NCI-H2227 (cell line): ENCODE measurements around the gene EPB41L4A.
"Not testable (repeated sequence)": the region's sequence is repeated elsewhere in the genome, so short reads cannot be mapped to it uniquely, and the experiment has no call there.

ENCODE experiments used
- DNase-seq: peaks from one replicate; lab custom pipeline; 2025; ENCODE audit not compliant: unreplicated experiment; lab: John Stamatoyannopoulos, UW

EPB41L4A gene

GRCh38 chr5:112263469-112263868 lies 155.6 kb downstream of the EPB41L4A start:
- DNase-seq = no peak

- no peak for DNase-seq
Measured at GRCh38 chr5:112258571-112258970, 160.5 kb downstream of the EPB41L4A start.

GRCh38 chr5:112257976-112258375 lies 161.1 kb downstream of the EPB41L4A start:
- no peak for DNase-seq

DNA sequence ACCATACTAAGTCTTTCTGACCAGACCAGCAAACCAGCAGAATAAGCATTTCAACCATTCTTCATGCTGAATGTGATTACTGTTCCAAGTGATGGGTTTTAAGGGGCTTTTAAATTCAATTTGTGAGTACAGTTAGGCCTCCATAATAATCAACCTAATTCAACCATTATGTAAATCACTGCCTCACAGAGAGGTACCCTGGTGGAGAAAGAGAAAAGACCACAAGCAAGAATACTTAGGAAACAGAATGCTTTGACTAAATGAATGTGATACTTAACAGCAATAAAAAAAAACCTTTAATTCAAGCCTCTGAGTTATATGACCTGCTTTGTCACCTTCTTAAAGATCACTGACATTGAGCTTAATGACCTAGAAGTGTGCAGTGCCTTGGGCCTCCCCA lies 162.1 kb downstream of the EPB41L4A start:
- DNase-seq = no peak

DNA sequence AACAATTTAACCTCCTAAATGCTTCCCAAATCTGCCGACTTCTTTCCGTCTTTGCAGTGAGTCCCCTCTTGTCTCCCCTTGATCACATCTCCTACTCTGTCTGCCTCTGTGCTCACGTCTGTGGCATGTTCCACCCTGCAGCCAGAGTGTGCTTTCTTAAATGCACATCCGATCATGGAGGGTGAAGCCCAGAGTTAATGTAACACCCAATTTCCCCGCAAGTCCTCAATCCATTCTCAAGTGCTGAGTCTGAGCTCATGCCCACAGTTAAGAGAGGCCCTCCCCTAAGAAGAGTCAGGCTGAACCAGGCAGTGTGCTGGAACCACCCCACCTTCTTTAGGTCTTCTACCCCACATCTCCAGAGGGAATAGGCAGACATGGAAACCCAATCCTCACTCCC lies 164.8 kb downstream of the EPB41L4A start:
- DNase-seq = no peak

DNA sequence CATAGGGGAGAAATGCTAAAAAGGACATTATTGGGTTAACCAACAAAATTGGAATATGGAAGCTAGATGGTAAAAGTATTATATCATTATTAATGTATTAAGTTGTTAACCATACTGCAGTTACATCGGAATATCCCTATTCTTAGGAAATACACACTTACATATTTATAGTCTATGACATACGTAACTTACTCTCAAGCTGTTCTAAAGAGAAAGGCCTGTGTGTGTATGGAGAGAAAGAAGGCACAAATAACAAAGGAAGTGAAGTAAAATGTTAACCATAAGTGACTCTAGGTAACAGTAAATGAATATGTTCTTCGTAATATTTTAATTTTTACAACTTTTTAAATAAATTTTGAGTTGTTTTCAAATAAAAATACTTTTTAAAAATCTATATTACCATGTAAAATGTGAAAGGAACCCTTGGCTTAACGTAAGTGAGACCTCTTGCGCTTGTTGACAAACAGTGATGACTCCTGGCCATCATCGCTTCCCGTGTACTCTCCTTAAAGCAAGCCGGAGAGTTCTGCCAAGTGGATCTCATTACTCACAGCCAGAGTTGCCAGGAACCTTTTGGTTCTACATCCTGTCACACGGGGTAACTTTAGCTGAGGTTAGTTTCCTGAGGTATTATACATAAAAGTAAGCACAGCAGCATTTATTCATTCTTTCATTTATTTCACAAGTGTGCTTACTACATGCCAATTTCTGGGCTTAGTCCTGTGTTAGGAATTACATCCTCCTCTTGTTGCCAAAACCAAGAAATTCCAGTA lies 165.4 kb downstream of the EPB41L4A start:
- no peak for DNase-seq

DNA sequence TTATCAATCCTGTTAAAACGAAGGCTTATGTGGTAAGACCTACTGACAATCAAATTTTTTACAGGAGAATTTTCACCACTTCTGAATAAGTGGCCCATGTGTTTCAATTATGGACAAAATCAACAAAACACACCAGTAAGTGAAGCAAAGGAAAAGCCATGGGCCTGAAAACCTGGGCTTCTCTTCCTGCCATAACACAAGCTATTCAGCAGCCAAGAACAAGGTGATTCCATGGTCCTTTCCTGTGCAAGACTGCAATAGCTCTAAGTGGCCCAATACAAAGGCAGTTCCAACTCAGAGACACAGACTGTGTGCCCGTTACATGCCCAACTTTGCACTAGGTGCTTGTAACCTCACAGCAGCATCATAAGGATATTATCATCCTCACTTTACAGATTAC lies 168.5 kb downstream of the EPB41L4A start:
- DNase-seq = no peak

- peak; percentile 3 for DNase-seq
Measured at GRCh38 chr5:112248623-112249022, 170.5 kb downstream of the EPB41L4A start.

- no peak for DNase-seq
Measured at GRCh38 chr5:112247960-112248359, 171.1 kb downstream of the EPB41L4A start.

DNA sequence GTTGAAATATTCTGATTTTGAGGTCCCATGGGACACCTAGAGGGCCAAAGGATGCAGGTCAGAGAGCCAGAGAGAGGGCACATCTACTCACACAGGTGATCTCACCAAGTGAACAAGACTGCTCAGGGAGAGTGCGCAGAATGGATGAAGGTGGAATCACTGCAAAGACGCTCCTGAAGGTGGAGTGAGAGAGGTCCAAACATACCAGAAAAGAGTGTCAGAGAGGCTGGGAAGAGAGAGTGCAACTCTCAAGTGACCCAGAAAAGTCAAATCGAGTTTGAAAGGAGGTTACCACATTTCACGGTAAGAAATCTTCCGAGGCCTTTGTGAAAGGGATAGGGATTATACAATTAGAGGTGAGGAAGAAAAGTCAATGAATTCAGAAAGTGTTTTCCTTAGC lies 173.4 kb downstream of the EPB41L4A start:
- DNase-seq = no peak

GRCh38 chr5:112239996-112240395 lies 179.1 kb downstream of the EPB41L4A start:
- no peak for DNase-seq

- no peak for DNase-seq
Measured at GRCh38 chr5:112238473-112238872, 180.6 kb downstream of the EPB41L4A start.

GRCh38 chr5:112237456-112237855 lies 181.6 kb downstream of the EPB41L4A start:
- DNase-seq = no peak

DNA sequence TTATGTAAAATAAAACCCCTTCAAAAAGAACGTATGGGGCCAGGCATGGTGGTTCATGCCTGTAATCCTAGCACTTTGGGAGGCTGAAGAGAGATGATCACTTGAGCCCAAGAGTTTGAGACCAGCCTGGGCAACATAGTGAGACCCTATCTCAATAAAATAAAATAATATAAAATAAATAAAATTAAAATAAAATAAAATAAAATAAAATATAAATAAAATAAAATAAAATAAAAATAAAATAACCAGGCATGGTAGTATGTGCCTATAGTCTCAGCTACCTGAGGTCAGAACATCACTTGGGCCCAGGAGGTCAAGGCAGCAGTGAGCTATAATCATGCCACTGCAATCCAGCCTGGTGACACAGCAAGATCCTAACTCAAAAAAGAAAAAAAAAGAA lies 185.1 kb downstream of the EPB41L4A start:
- no peak for DNase-seq

DNA sequence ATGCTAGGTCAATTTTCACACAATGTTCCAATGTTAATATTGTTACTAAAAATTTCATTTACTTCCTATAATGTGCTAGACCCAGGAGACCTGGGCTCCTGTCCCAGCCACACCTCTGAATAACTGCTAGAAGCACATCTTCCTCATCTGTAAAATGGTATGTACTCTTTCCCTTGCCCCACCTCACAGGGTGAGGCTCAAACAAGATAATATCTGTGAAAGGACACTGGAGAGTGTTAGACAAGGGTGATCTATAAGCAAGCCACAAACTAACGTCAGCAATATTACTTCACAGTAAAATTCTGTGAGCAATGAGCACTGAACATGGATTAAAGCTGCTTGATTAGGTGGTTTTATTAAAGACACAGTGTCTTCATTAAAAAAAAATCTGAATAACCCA lies 186.4 kb downstream of the EPB41L4A start:
- no peak for DNase-seq

DNA sequence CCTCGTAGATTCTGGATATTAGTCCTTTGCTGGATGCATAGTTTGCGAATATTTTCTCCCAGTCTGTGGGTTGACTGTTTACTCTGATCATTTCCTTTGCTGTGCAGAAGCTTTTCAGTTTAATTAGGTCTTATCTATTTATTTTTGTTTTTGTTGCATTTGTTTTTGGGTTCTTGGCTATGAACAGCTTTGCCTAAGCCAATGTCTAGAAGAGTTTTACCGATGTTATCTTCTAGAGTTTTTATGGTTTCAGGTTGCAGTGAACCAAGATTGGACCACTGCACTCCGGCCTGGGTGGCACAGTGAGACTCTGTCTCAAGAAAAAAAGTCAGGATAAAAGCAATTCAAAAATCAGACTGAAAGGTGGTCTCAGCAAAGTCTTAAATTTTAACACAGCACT lies 188.5 kb downstream of the EPB41L4A start:
- DNase-seq = no peak

DNA sequence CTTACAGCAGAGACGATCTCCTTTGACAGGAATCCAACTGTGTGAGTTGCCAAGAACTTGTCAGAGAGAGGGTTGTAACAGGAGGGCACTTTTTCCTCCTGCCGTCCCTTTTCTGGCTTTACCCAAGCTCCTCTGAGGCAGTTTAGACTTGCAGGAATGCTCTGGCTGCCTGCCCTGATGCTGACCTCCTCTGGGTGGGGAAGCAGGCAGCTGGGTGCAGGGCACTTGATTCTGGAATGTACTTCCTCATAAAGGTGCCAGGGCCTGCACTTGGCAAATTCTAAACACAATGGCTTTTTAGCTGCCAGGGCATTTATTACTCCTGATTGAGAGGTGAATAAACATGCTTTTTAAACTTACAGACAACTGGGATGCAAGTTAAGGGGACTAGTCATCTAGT lies 190.4 kb downstream of the EPB41L4A start:
- DNase-seq = no peak

- no peak for DNase-seq
Measured at GRCh38 chr5:112227911-112228631, 191.0 kb downstream of the EPB41L4A start.

DNA sequence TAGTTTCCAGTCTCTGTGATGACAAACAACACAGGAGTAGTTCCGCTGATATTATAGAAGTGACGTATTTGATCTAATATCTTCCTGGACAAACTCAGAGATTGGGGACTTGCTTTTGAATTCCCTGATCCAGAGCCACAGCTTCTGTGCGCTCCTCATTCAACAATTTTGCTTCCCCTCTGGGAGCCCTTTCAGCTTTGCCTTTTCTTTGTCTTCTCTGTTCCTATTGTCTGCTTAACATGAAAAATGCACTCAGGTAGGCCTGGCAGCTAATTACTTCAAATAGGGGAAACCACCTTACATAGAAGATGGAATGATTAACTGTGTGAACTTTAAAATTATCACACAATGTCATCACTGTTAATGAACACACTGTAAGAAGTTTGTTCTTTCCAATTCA lies 192.9 kb downstream of the EPB41L4A start:
- no peak for DNase-seq

DNA sequence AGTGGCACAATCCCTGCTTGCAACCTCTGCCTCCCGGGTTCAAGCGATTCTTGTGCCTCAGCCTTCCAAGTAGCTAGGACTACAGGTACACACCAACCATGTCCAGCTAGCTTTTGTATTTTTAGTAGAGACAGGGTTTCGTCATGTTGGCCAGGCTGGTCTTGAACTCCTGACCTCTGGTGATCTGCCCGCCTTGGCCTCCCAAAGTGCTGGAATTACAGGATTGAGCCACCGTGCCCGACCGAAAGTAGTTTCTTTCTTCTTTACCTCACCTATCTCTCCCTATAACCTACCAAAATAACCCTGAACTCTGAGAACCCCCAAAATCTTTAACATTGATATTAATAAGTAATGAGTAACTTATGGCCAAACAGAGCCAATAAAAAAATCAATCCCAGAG lies 196.1 kb downstream of the EPB41L4A start:
- not testable (repeated sequence) for DNase-seq

DNA sequence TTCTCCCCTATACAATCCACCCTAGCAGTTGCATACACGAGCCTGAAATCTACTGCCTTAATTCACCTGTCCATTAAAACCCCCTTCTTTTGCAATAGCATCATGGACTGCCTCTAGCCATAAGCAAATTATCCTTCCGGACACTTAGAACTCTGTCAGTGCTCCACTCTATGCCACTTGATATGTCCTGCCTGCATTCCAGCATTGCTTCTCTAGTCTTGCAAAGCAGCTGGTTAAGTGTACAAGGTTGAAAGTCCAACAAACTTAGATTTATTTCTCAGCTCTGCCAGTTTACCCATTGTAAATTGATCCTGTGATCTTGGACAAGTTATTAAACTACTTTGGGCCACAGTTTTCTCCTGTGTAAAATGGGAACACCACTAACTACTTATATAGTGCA lies 197.9 kb downstream of the EPB41L4A start:
- DNase-seq = no peak

DNA sequence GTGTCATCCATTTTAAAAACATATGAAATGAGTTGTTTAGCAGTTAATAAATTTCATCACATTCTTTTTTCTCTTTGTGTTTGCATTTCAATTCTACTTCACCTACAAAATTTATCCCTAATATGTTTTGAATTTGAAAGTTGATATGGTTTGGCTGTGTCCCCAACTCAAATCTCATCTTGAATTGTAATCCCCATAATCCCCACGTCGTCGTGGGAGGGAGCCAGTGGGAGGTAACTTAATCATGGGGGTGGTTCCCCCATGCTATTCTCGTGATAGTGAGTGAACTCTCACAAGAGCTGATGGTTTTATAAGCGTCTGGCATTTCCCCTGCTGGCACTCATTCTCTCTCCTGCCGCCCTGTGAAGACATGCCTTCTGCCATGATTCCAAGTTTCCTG lies 200.1 kb downstream of the EPB41L4A start:
- DNase-seq = no peak
